ENCODE results near the gene TDRD1.

The TDRD1 gene

GRCh38 chr10:114271075-114271778 lies 92.1 kb downstream of the TDRD1 start:
- DNase-seq: no peak

DNA sequence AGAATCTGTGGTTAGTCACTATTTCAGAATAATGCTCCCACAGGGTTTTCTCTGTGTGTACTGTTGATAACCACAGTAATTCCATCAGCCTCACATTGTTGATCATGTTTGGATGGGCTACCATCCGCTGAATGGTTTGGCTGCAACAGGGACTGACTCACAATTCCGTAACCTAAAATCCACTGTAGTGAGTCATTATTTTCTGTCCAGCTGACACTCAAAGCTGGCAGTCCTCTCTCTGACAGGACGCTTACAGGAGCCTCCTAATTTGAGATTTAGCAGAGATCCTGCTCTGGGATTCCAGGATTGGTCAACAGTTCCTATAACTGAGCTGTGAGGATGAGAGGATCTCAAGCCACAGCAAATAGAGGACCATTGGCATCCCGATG lies 92.6 kb downstream of the TDRD1 start:
- DNase-seq: no peak

DNA sequence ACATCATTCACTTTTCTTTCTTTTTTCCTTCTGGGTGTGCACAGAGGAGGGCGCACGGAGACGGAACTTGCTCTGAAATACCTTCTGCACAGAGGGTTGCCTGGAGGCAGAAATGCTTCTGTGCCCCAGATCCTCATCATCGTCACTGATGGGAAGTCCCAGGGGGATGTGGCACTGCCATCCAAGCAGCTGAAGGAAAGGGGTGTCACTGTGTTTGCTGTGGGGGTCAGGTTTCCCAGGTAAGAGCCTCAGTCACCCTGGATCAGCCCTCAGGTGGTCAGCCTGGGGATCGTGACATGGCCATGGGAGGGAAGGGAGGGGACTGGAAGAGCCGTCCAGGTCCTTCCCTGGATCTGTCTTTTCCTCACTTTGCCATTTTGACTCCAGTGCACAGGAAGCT lies 93.5 kb downstream of the TDRD1 start:
- no peak for DNase-seq

GRCh38 chr10:114273910-114274309 lies 94.8 kb downstream of the TDRD1 start:
- DNase-seq: no peak

GRCh38 chr10:114274616-114275453 lies 95.7 kb downstream of the TDRD1 start:
- no peak for DNase-seq

GRCh38 chr10:114276066-114276465 lies 96.9 kb downstream of the TDRD1 start:
- DNase-seq: no peak

GRCh38 chr10:114276671-114277070 lies 97.5 kb downstream of the TDRD1 start:
- no peak for DNase-seq

DNA sequence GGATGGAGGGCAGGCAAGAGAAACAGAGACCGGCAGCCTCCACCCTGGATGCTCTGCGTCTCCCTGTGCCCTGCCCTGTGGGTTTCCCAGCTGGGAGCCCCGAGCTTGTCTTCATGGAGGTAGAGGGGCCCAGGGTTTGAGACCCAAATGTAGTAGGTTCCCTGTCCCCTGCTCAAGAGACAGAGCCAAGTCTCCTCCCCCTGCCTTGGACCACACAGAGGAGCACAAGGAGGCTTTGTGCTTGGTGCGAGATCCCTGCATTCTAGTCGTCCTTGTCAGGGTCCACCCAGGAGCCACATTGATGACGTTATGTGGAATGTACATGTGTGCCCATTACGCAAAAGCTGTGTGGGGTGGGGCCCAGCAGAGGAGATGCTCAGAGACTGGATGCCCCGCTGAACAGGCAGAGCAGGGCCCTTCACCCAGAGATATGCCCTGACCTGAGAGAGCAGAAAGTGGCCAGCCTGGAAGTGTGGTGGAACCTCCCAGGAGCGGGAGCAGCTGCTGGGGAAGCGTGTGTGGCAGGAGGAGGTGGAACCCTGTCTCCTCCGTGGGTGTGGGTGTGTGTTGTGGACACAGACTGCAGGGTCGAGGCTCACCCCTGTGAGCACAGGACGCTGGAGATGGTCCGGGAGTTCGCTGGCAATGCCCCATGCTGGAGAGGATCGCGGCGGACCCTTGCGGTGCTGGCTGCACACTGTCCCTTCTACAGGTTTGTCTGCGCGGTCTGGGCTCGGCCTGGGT lies 99.2 kb downstream of the TDRD1 start:
- DNase-seq: no peak

DNA sequence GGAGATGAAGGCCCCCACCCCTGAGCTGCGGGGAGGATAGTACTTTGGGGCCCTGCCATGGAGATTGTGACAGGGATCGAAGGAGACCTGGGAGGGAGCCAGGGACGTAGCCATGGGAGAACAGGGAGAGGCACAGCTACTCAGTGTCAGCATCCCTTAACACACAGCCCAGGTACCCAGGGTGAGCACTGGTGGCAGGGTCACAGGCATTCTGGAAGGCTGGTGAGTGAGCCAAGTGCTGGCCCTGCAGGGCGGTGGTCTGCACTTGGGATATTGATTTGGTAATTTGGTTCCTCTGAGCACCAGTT lies 99.7 kb downstream of the TDRD1 start:
- DNase-seq: no peak

- DNase-seq: no peak
Observed at GRCh38 chr10:114279289-114279688, 100.1 kb downstream of the TDRD1 start.

DNA sequence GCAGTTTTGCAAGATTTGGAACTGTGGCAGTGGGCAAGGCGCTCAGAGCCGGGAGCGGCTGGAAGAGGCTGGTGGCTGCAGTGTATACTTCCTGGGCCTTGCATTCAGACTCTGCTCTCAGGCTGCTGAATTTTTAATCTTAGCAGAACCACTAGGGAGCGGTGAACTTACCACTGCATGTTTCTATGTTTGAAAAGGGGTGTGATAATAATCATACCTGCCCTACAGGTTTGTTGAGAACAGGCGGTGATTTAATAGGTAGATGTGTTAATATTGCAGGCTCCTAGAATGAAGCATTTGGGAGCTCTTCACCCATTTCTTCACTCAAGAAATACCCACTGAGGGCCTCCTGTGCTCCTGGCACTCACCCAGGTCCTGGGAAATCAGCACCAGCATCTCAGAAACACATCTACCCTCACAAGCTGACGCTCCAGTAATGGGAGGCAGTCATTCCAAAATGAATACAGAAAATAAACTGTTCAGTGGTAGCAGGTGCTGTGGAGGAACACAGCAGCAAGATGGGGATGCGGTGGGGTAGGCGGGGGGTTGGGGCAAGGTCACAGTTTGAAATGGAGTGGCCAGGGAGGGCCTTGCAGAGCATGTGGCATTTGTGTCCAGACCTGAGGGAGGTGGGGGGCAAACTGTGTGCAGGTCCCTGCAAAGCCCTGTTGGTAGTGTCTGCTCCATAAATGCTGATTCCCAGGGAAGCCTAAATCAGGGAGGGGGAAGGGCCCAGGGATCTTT lies 100.9 kb downstream of the TDRD1 start:
- no peak for DNase-seq

DNA sequence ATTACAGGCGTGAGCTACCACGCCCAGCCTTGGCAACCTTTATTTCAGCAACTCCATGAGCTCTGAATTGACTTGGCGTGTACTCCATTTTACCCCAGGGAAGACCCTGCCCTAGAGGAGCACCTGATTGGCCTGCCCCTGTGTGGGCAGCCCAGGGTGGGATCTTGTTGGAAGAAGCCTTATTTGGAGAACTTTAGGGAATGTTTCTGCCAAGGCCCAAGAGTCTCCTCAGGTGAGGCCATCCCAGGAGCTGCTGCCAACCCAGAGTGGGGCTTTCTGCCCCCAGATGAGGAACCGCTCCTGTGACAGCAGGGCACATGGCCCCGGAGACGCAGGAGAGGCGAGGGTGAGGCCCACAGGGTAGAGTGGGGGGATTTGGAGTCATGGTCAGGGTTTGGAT lies 101.9 kb downstream of the TDRD1 start:
- DNase-seq: no peak

GRCh38 chr10:114281461-114281860 lies 102.3 kb downstream of the TDRD1 start:
- no peak for DNase-seq
